Mesendoderm (in vitro differentiated cells): ENCODE measurements around the gene TTLL4.

ENCODE experiments used
- DNase-seq: peaks from one replicate; pipeline ENCODE4 v3.0.0; 2013
- H2AK5ac ChIP-seq: 2 replicates; pipeline ENCODE4 v1.6.1; 2013; ENCODE audit warnings: low read length, inconsistent platforms
- H2BK120ac ChIP-seq: 2 replicates; pipeline ENCODE4 v1.6.1; 2013; ENCODE audit warnings: low read depth, mild to moderate bottlenecking, low read length, moderate library complexity, mixed read lengths
- H2BK15ac ChIP-seq: replicated peaks from 2 replicates; pipeline ENCODE4 v1.6.1; 2013; ENCODE audit warnings: low read depth, mild to moderate bottlenecking, moderate library complexity
- H2BK5ac ChIP-seq: 2 replicates; pipeline ENCODE4 v1.6.1; 2013; ENCODE audit warnings: low read length, inconsistent platforms
- H3K18ac ChIP-seq: 2 replicates; pipeline ENCODE4 v1.6.1; 2013; ENCODE audit warnings: mild to moderate bottlenecking, low read length, mixed read lengths
- H3K23ac ChIP-seq: one replicate; pipeline ENCODE4 v1.6.1; 2013; ENCODE audit warnings: low read length
- H3K27ac ChIP-seq: 2 replicates; pipeline ENCODE4 v1.5.1; 2013; ENCODE audit warnings: low read depth, mild to moderate bottlenecking, inconsistent platforms, low read length, moderate library complexity
- H3K27me3 ChIP-seq: 2 replicates; pipeline ENCODE4 v1.6.1; 2013; ENCODE audit warnings: low read length, control low read depth, mild to moderate bottlenecking, inconsistent platforms; ENCODE audit not compliant: insufficient read depth, poor library complexity
- H3K36me3 ChIP-seq: 2 replicates; pipeline ENCODE4 v1.6.1; 2013; ENCODE audit warnings: low read length, inconsistent platforms; ENCODE audit not compliant: control insufficient read depth, insufficient read depth
- H3K4ac ChIP-seq: one replicate; pipeline ENCODE4 v1.6.1; 2013; ENCODE audit warnings: low read depth, mild to moderate bottlenecking, low read length, moderate library complexity
- H3K4me1 ChIP-seq: 2 replicates; pipeline ENCODE4 v1.6.1; 2013; ENCODE audit warnings: low read depth, low read length, inconsistent platforms; ENCODE audit not compliant: control insufficient read depth
- H3K4me2 ChIP-seq: 2 replicates; pipeline ENCODE4 v1.6.1; 2013; ENCODE audit warnings: low read length
- H3K4me3 ChIP-seq: 2 replicates; pipeline ENCODE4 v1.5.1; 2013; ENCODE audit warnings: mild to moderate bottlenecking, low read length
- H3K56ac ChIP-seq: one replicate; pipeline ENCODE4 v1.6.1; 2013; ENCODE audit warnings: low read length
- H3K79me1 ChIP-seq: 2 replicates; pipeline ENCODE4 v1.6.1; 2013; ENCODE audit warnings: low read length, inconsistent platforms
- H3K79me2 ChIP-seq: 2 replicates; pipeline ENCODE4 v1.6.1; 2013; ENCODE audit warnings: mild to moderate bottlenecking, low read length; ENCODE audit not compliant: control insufficient read depth, insufficient read depth
- H3K9ac ChIP-seq: 2 replicates; pipeline ENCODE4 v1.6.1; 2013; ENCODE audit warnings: low read length, inconsistent platforms
- H4K5ac ChIP-seq: one replicate; pipeline ENCODE4 v1.6.1; 2013; ENCODE audit warnings: low read length
- H4K8ac ChIP-seq: one replicate; pipeline ENCODE4 v1.6.1; 2013; ENCODE audit warnings: low read depth, mild to moderate bottlenecking, control low read depth, low read length, moderate library complexity
- WGBS: extraction: QIAGEN DNeasy Blood & Tissue Kit; methylation state at CpG from one replicate; pipeline ENCODE4 v1.1.7; 2013; ENCODE audit warnings: low lambda C conversion rate, missing lambda C conversion rate; ENCODE audit not compliant: insufficient coverage; ENCODE audit errors: extremely low coverage; 5-methylcytosine and 5-hydroxymethylcytosine counted together

TTLL4 gene

DNA sequence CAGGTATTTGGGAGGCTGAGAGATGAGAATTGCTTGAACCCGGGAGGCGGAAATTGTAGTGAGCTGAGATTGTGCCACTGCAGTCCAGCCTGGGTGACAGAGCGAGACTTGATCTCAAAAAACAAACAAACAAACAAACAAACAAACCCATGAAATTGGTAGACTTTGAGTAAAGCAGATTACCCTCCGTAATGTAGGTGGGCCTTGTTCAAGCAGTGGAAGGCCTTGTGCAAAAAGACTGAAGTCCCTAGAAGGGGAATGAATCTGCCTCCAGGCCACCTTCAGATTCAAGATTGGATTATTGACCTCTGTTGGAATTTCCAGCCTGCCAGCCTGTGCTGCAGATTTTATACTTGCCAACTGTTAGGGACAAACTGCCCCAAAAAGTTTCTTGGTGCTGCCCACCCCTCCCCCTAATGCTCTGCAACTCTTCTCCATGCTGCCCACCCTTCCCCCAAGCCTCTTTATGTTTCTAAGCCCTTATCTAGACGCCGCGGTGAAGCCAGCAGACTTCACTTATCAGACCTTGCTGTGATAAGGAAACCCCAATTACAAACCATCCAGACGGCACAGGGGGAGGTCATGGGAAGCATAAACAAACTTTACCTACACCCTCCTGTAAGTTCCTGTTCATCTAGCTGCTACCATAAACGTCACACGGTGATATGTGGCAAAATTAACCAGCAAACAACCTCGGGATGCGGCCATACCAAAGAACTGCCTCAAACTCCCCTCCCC lies 88.3 kb downstream of the TTLL4 start:
- H3K4me1 ChIP-seq = peaks cover 7% of the 10 kb centered on the region
- peak overlapping the region; percentile 98 for H2BK120ac ChIP-seq
- H3K4me2 ChIP-seq = peak overlapping the region; percentile 51
- H3K36me3 ChIP-seq = no peaks in the 10 kb centered on the region
- peak overlapping the region; percentile 96 for H2BK5ac ChIP-seq
- peak overlapping the region; percentile 90 for H3K27ac ChIP-seq
- peak overlapping the region; percentile 44 for H3K9ac ChIP-seq
- H3K4me3 ChIP-seq = no peak overlapping the region
- H3K79me1 ChIP-seq = no peaks in the 10 kb centered on the region
- no peaks in the 10 kb centered on the region for H3K27me3 ChIP-seq
- H3K18ac ChIP-seq = peak overlapping the region; percentile 94
- H4K8ac ChIP-seq = no peak overlapping the region
- peak; percentile 98 for DNase-seq
- peak overlapping the region; percentile 85 for H3K56ac ChIP-seq
- H2BK15ac ChIP-seq = no peak overlapping the region
- H3K23ac ChIP-seq = no peak overlapping the region
- H3K4ac ChIP-seq = peak overlapping the region; percentile 96
- no peaks in the 10 kb centered on the region for H3K79me2 ChIP-seq
- WGBS = no CpG with 5 or more reads among the region's 12 CpGs
- H2AK5ac ChIP-seq = no peak overlapping the region
- no peak overlapping the region for H4K5ac ChIP-seq

GRCh38 chr2:218799990-218800389 lies 89.4 kb downstream of the TTLL4 start:
- H2BK15ac ChIP-seq = no peak overlapping the region
- H3K56ac ChIP-seq = peak overlapping the region; percentile 75
- peak overlapping the region; percentile 76 for H2BK120ac ChIP-seq
- peak overlapping the region; percentile 96 for H2AK5ac ChIP-seq
- peak overlapping the region; percentile 90 for H3K27ac ChIP-seq
- H3K23ac ChIP-seq = peak overlapping the region; percentile 59
- peak overlapping the region; percentile 99 for H2BK5ac ChIP-seq
- H3K36me3 ChIP-seq = no peaks in the 10 kb centered on the region
- H3K4me2 ChIP-seq = peak overlapping the region; percentile 19
- peak overlapping the region; percentile 82 for H3K4ac ChIP-seq
- H3K79me2 ChIP-seq = no peaks in the 10 kb centered on the region
- H3K9ac ChIP-seq = peak overlapping the region; percentile 56
- no CpG with 5 or more reads among the region's 6 CpGs for WGBS
- no peak overlapping the region for H4K8ac ChIP-seq
- peak overlapping the region; percentile 89 for H3K18ac ChIP-seq
- no peaks in the 10 kb centered on the region for H3K27me3 ChIP-seq
- peaks cover 7% of the 10 kb centered on the region for H3K4me1 ChIP-seq
- H3K4me3 ChIP-seq = no peak overlapping the region
- no peaks in the 10 kb centered on the region for H3K79me1 ChIP-seq
- H4K5ac ChIP-seq = no peak overlapping the region
- DNase-seq = peak; percentile 90

GRCh38 chr2:218802386-218802994 lies 91.9 kb downstream of the TTLL4 start:
- Histone ChIP-seq H2AK5ac (no peak overlapping the region), H3K4ac (no peak overlapping the region), H3K79me1 (no peaks in the 10 kb centered on the region), H2BK15ac (peak overlapping the region; percentile 57), H2BK5ac (no peak overlapping the region), H3K23ac (no peak overlapping the region), H3K4me3 (no peak overlapping the region), H3K9ac (no peak overlapping the region), H4K5ac (no peak overlapping the region), H3K27ac (no peak overlapping the region), H3K4me2 (no peak overlapping the region), H3K36me3 (no peaks in the 10 kb centered on the region), H3K27me3 (no peaks in the 10 kb centered on the region), H3K4me1 (peaks cover 8% of the 10 kb centered on the region), H3K56ac (no peak overlapping the region), H3K18ac (no peak overlapping the region), H3K79me2 (no peaks in the 10 kb centered on the region), H4K8ac (no peak overlapping the region), H2BK120ac (no peak overlapping the region)
- WGBS = no CpG with 5 or more reads among the region's 4 CpGs
- no peak for DNase-seq

GRCh38 chr2:218804817-218805216 lies 94.2 kb downstream of the TTLL4 start:
- no peak overlapping the region for H3K9ac ChIP-seq
- H2BK120ac ChIP-seq = no peak overlapping the region
- no peak overlapping the region for H4K5ac ChIP-seq
- no peak overlapping the region for H2BK15ac ChIP-seq
- peaks cover 5% of the 10 kb centered on the region for H3K4me1 ChIP-seq
- H3K18ac ChIP-seq = no peak overlapping the region
- no peaks in the 10 kb centered on the region for H3K27me3 ChIP-seq
- no peak overlapping the region for H3K4me2 ChIP-seq
- no peak overlapping the region for H3K56ac ChIP-seq
- no peak for DNase-seq
- H3K27ac ChIP-seq = no peak overlapping the region
- H2AK5ac ChIP-seq = no peak overlapping the region
- H2BK5ac ChIP-seq = no peak overlapping the region
- H4K8ac ChIP-seq = no peak overlapping the region
- H3K4me3 ChIP-seq = no peak overlapping the region
- no peak overlapping the region for H3K23ac ChIP-seq
- H3K79me2 ChIP-seq = no peaks in the 10 kb centered on the region
- no peak overlapping the region for H3K4ac ChIP-seq
- no peaks in the 10 kb centered on the region for H3K36me3 ChIP-seq
- no peaks in the 10 kb centered on the region for H3K79me1 ChIP-seq
- whole genome bisulfite sequencing = no CpG with 5 or more reads among the region's 1 CpG
